Activated T-helper 2 cell treated with anti-CD3 and anti-CD28 coated beads, Interferon-gamma antibody, Interleukin-2, Interleukin-4, amounts not matched to agents 10 μg/mL and 5 μg/mL and 100 μg/mL, durations not matched to agents 14 hours and 24 hours and 36 hours (primary cell): ENCODE results near the gene FAM222B. TPM values are rescaled to one million over a fixed set of nuclear protein-coding genes. Genes with fewer than 3 reads are reported as not detected.
A peak's percentile ranks its signal among the peaks of the same experiment; 100 is the strongest.

Experiments used
- DNase-seq: peaks from one replicate; pipeline ENCODE4 v3.0.0; 2021; ENCODE audit warnings: low spot score
- H3K27ac Mint-ChIP-seq: one replicate; pipeline ENCODE4 v1.8.0; 2021; ENCODE audit warnings: mixed read lengths
- H3K27me3 Mint-ChIP-seq: one replicate; pipeline ENCODE4 v1.8.0; 2021; ENCODE audit warnings: low read depth, mixed read lengths
- H3K36me3 Mint-ChIP-seq: one replicate; pipeline ENCODE4 v1.8.0; 2021; ENCODE audit warnings: low read depth, mixed read lengths
- H3K4me1 Mint-ChIP-seq: one replicate; pipeline ENCODE4 v1.8.0; 2021; ENCODE audit warnings: low read depth, mixed read lengths
- H3K4me3 Mint-ChIP-seq: one replicate; pipeline ENCODE4 v1.8.0; 2021; ENCODE audit warnings: low read depth, mild to moderate bottlenecking, moderate library complexity, mixed read lengths
- H3K9me3 Mint-ChIP-seq: one replicate; pipeline ENCODE4 v1.8.0; 2021; ENCODE audit warnings: mixed read lengths
- intact Hi-C: fragments of 100-400 bp; cut with micrococcal nuclease; formaldehyde crosslinking; loops from one replicate; pipeline ENCODE4 v1.15.1; 2023
- total RNA-seq: library from RNA; stranded (reverse); gene quantifications from 2 replicates; pipeline ENCODE4 v1.2.3, GENCODE V29; 2022

Gene FAM222B
- total RNA-seq, 1 donor from 2014 or later, result 19.6 TPM

DNA sequence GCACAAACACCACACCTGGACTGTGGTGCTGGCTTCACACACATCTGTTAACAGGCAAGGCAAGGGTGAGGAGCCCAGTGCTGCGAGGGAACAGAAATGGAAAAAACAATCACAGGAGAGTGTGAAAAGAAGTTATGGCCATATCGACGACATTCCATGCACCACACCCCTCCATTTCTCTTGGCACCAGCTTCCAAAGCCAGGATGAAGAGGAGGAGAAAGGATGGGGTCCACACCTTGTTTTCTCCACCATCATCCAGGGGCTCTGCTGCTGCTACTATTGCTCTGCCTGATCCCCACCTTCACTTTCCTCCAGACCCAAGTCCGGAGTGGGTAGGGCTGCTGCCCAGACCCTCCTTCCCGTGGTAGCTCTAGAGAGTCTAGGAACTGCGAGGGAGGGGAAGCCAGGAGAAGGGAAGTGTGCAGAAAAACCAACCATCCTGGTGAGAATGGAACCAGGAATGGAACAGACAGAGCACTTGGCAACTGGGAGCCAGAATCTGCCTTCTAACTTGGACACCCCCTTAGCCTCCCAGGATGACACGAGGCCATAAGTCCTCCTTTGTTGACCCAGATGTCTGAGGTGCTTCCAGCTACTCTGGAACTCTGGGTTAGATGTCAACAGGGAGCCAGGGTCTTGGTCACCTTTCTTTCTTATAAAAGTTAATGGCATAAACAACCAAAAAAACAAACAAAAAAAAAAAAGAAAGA lies 129.7 kb downstream of the FAM222B start:
- H3K36me3 Mint-ChIP-seq, result no peaks in the 10 kb centered on the region
- H3K4me3 Mint-ChIP-seq, result peak overlapping the region; percentile 88
- DNase-seq, result no peak
- intact Hi-C loops, result loop anchor here (5.0 kb wide), 1 partner anchor 51 kb away; the partner anchor contains the start of genes SDF2 and SUPT6H
- no peaks in the 10 kb centered on the region for H3K9me3 Mint-ChIP-seq
- peaks cover 6% of the 10 kb centered on the region for H3K27me3 Mint-ChIP-seq
- peak overlapping the region; percentile 96 for H3K27ac Mint-ChIP-seq
- peaks cover 7% of the 10 kb centered on the region for H3K4me1 Mint-ChIP-seq

DNA sequence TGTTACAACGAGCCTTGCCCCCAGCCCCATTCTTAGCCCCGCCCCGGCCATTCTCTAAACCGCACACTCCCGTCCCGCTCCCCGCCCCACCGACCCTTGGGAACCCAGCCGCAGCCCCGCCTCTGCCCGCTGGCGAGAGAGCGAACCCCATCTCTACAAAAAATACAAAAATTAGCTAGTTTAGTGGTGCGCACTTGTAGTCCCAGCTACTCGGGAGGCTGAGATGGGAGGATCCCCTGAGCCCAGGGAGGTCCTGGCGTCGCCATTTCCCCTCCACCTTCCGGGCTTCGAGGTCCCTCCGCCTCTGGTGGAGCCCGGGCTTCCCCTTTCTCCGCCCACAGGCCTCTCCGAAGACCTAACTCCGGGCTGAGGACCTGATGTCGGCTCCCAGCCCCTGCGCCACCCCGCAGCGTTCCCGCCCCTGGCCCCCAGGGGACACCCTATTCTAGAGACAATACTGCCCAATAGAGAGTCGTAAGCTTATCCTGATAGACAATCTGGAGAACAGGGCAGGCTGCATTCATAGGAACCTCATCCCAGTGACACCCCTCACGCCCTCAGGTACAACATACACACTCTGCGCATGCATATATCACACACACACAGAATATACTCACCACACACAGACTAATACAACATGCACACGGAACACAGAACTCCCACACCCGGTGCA lies 130.4 kb downstream of the FAM222B start:
- Mint-ChIP-seq H3K27me3 (peaks cover 6% of the 10 kb centered on the region), H3K36me3 (no peaks in the 10 kb centered on the region), H3K9me3 (no peaks in the 10 kb centered on the region), H3K4me3 (peak overlapping the region; percentile 88), H3K27ac (peak overlapping the region; percentile 96), H3K4me1 (peaks cover 7% of the 10 kb centered on the region)
- intact Hi-C loops, result loop anchor here (5.0 kb wide), 1 partner anchor 50 kb away; the partner anchor contains the start of genes SDF2 and SUPT6H
- DNase-seq, result peak; percentile 66

DNA sequence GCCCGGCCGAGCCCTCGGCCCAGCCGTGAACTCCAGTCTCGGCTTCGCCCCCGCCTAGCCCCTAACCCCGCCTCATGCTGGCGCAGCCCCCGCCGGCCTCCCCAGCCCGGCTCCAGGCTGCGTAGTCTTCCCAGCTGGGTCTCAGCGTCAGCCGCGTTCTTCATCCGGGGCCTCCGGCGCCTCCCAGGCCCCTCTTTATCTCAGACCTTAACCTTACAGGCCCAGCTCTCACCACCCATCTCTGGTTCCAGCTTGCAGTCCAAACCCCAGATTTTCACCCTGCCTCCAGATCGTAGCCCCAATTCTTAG lies 130.9 kb downstream of the FAM222B start, which contains the start of gene PROCA1:
Gene PROCA1, minus strand, starts transcription at position 166 of the 309 bp plus-strand sequence. CDS start 228 bp downstream, outside the sequence.
- Mint-ChIP-seq H3K27me3 (peaks cover 6% of the 10 kb centered on the region), H3K4me3 (peak within 1 kb of the TSS; percentile 88), H3K9me3 (no peaks in the 10 kb centered on the region), H3K36me3 (no peaks in the 10 kb centered on the region), H3K27ac (peak within 1 kb of the TSS; percentile 96), H3K4me1 (peaks cover 7% of the 10 kb centered on the region)
- intact Hi-C loops, result loop anchor here (5.0 kb wide), 1 partner anchor 49 kb away; the partner anchor contains the start of genes SDF2 and SUPT6H
- no peak for DNase-seq

DNA sequence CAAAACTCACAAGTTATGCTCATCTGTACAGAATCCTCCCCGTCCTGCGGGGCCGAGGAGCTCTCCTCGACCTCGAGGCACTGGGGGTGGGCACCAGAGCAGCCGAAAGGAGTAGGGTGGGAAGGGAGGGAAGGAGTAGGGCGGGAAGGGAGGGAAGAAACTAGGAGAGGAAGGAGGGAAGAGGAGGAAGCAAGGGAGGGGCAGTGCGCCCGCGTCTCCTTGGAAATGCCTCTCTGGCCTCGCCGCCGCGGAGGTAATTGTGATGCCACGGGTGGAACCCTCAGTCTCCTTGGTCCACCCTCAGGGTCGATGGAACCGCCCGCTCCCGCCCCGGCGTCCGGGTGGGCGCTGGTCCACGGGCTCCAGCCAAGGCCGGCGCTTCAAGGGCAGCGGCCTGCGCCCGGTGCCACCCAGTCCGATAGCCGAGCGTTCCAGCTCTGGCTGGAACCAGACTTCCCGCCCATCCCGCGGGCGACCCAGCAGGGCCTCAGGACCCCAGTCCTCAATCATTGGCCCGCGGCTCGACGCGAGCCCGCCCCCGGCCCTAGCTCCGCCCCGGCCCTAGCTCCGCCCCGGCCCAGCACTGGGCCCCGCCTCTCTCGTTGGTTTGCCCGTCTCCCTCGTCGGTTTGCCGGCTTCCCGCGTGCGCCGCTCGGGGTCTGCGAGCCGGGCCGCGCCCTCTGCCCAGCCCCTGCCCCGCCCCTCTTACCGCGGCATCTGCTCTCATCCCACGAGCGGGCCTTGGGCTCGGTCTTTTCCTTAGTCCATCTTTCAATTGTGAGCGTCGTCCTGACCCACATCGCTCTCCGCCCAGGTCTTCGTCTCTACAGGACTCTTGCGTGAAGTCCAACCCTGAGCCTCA lies 131.5 kb downstream of the FAM222B start:
- no peaks in the 10 kb centered on the region for H3K9me3 Mint-ChIP-seq
- DNase-seq, result peak; percentile 92
- peak overlapping the region; percentile 96 for H3K27ac Mint-ChIP-seq
- H3K27me3 Mint-ChIP-seq, result peaks cover 4% of the 10 kb centered on the region
- peaks cover 7% of the 10 kb centered on the region for H3K4me1 Mint-ChIP-seq
- peaks cover 2% of the 10 kb centered on the region for H3K36me3 Mint-ChIP-seq
- intact Hi-C loops, result loop anchor here (5.0 kb wide), 1 partner anchor 49 kb away; the partner anchor contains the start of genes SDF2 and SUPT6H
- peak overlapping the region; percentile 88 for H3K4me3 Mint-ChIP-seq

DNA sequence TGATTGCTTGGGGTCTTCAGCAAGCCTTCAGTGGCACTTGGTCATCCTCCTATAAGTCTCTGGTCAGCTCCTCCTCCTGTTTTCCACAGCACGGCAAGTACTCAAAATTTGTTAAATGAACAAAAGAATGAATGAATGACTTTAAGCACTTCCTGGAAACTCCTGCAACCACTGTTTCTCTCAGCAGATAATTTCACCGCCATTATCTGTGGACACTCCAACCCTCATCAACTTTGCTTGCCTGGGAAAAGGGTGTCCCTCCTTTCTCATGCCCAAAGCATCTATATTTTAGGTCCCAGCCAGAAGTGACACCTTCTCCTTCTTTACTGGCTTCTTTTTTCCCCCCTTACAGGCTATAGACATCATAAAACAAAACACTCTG lies 135.3 kb downstream of the FAM222B start:
- H3K4me3 Mint-ChIP-seq, result no peak overlapping the region
- intact Hi-C loops, result no loop called here
- no peak for DNase-seq
- peak overlapping the region; percentile 17 for H3K27ac Mint-ChIP-seq
- H3K4me1 Mint-ChIP-seq, result peaks cover 4% of the 10 kb centered on the region
- H3K27me3 Mint-ChIP-seq, result no peaks in the 10 kb centered on the region
- peaks cover 23% of the 10 kb centered on the region for H3K36me3 Mint-ChIP-seq
- no peaks in the 10 kb centered on the region for H3K9me3 Mint-ChIP-seq

DNA sequence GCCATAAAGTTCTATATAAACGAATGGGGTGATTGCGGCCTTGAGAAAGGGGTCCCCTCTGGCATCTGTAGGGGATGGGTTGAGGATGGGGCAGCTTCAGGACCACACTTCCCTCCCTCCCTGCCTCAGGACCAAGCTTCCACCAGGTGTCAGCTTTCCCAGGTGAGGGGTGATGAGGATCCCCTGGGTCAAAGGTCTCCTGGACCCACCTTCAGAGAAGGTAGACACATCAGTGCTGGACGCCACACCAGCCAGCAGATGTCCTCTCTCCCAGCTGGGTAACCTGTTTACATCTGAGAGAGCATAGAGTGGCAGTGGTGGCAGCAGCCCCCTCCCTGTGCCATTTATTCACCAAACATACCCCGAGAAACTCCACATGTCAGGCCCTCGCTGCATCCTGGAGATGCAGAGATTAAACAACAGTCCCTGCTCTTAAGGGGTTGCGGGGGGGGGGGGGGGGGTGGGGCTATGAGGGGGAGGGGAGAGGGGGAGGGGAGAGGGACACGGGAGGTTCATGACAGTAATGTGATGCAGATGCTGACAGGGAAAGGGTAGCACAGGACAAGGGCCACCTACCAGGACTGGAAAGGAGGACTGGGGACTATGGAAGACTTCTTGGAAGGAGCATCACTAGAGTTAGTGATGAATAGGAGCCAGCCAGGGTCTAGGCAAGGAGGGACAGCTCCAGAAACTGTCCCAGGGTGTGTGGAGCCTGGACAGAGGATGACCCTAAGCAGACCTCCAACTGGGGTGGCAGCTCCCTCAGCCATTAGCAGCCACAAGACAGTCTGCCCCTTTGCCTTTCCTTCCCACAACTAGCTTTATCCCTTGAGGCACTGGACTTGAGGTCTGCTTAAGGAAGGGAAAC lies 135.9 kb downstream of the FAM222B start:
- Mint-ChIP-seq H3K36me3 (peaks cover 27% of the 10 kb centered on the region), H3K9me3 (no peaks in the 10 kb centered on the region), H3K27ac (no peak overlapping the region), H3K4me3 (no peak overlapping the region), H3K4me1 (peaks cover 2% of the 10 kb centered on the region), H3K27me3 (no peaks in the 10 kb centered on the region)
- intact Hi-C loops, result no loop called here
- DNase-seq, result no peak

Other genes with a start within 250 kb of the FAM222B start
- 92.5 and 98.8 TPM in 2 replicates for gene SPAG5, start 243.8 kb downstream of the FAM222B start, total RNA-seq
- 35.2 and 37.9 TPM in 2 replicates for gene RSKR, start 228.6 kb downstream of the FAM222B start, total RNA-seq
- 196 and 213 TPM in 2 replicates for gene BLTP2, start 197.6 kb downstream of the FAM222B start, total RNA-seq
- 40.3 and 49.2 TPM in 2 replicates for gene SDF2, start 180.9 kb downstream of the FAM222B start, total RNA-seq
- 97.5 and 102 TPM in 2 replicates for gene SUPT6H, start 180.6 kb downstream of the FAM222B start, total RNA-seq
- gene PROCA1, start 130.9 kb downstream of the FAM222B start, total RNA-seq, result 7.0 and 7.7 TPM in 2 replicates
- gene RAB34, start 124.9 kb downstream of the FAM222B start, total RNA-seq, result 19.4 and 21.5 TPM in 2 replicates
- 1,712 and 1,733 TPM in 2 replicates for gene RPL23A, start 122.8 kb downstream of the FAM222B start, total RNA-seq
- 8.0 and 8.2 TPM in 2 replicates for gene TLCD1, start 116.6 kb downstream of the FAM222B start, total RNA-seq
- gene NEK8, start 114.0 kb downstream of the FAM222B start, total RNA-seq, result 3.6 and 4.2 TPM in 2 replicates
- 125 and 129 TPM in 2 replicates for gene TRAF4, start 98.8 kb downstream of the FAM222B start, total RNA-seq
- gene ERAL1, start 12.2 kb upstream of the FAM222B start, total RNA-seq, result 54.5 and 60.4 TPM in 2 replicates
- 136 and 143 TPM in 2 replicates for gene FLOT2, start 54.9 kb upstream of the FAM222B start, total RNA-seq
- gene DHRS13, start 60.3 kb upstream of the FAM222B start, total RNA-seq, result 30.6 and 32.9 TPM in 2 replicates
- 59.5 and 62.1 TPM in 2 replicates for gene PHF12, start 108.7 kb upstream of the FAM222B start, total RNA-seq
- not detected in 2 replicates for gene SEZ6, start 163.2 kb upstream of the FAM222B start, total RNA-seq
- 2.0 and 2.8 TPM in 2 replicates for gene PIPOX, start 200.4 kb upstream of the FAM222B start, total RNA-seq